Embryonic facial prominence (tissue), 1 donor: ENCODE data around the gene GLYATL1.
A peak's percentile ranks its signal among the peaks of the same experiment; 100 is the strongest.

Source experiments
- DNase-seq: peaks from one replicate; pipeline ENCODE4 v3.0.0-alpha.2; 2016; ENCODE audit errors: extremely low spot score

The GLYATL1 gene

GRCh38 chr11:58926695-58927094, 12.6 kb upstream of the GLYATL1 start:
- DNase-seq, result no peak

GRCh38 chr11:58927393-58928106, 11.7 kb upstream of the GLYATL1 start:
- peak; percentile 39 for DNase-seq

GRCh38 chr11:58928107-58928499, 11.2 kb upstream of the GLYATL1 start:
- no peak for DNase-seq

GRCh38 chr11:58928691-58929090, 10.6 kb upstream of the GLYATL1 start:
- no peak for DNase-seq

- DNase-seq, result no peak
Observed at GRCh38 chr11:58930926-58931325, 8.4 kb upstream of the GLYATL1 start.

GRCh38 chr11:58933661-58934060, 5.6 kb upstream of the GLYATL1 start:
- DNase-seq, result no peak

GRCh38 chr11:58934945-58935513, 4.3 kb upstream of the GLYATL1 start:
- no peak for DNase-seq

GRCh38 chr11:58938398-58938797, 890 bp upstream of the GLYATL1 start:
- DNase-seq, result no peak

GRCh38 chr11:58940028-58940427, 740 bp downstream of the GLYATL1 start:
- no peak for DNase-seq

GRCh38 chr11:58941838-58942237, 2.5 kb downstream of the GLYATL1 start:
- no peak for DNase-seq

- no peak for DNase-seq
Observed at GRCh38 chr11:58945663-58946062, 6.4 kb downstream of the GLYATL1 start.

- DNase-seq, result no peak
Observed at GRCh38 chr11:58949184-58949583, 9.9 kb downstream of the GLYATL1 start.

GRCh38 chr11:58957922-58958321, 18.6 kb downstream of the GLYATL1 start:
- no peak for DNase-seq

GRCh38 chr11:58958500-58958899, 19.2 kb downstream of the GLYATL1 start:
- DNase-seq, result no peak

- no peak for DNase-seq
Observed at GRCh38 chr11:58963551-58964104, 24.3 kb downstream of the GLYATL1 start.

- no peak for DNase-seq
Observed at GRCh38 chr11:58965246-58965985, 26.1 kb downstream of the GLYATL1 start.

GRCh38 chr11:58968251-58968711, 29.0 kb downstream of the GLYATL1 start:
- DNase-seq, result no peak

GRCh38 chr11:58977470-58977869, 38.2 kb downstream of the GLYATL1 start:
- no peak for DNase-seq

GRCh38 chr11:58979222-58979621, 39.9 kb downstream of the GLYATL1 start:
- DNase-seq, result no peak

- no peak for DNase-seq
Observed at GRCh38 chr11:58980159-58980843, 41.0 kb downstream of the GLYATL1 start.

- no peak for DNase-seq
Observed at GRCh38 chr11:58992489-58992888, 53.2 kb downstream of the GLYATL1 start.

GRCh38 chr11:58994171-58994570, 54.9 kb downstream of the GLYATL1 start:
- DNase-seq, result no peak
